ENCODE measurements around the gene MFAP2. TPM values are rescaled to one million over a fixed set of nuclear protein-coding genes. Genes with fewer than 3 reads are reported as not detected.

MFAP2 gene
- total RNA-seq, 1 experiment from 2014 or later: 12.9 TPM

DNA sequence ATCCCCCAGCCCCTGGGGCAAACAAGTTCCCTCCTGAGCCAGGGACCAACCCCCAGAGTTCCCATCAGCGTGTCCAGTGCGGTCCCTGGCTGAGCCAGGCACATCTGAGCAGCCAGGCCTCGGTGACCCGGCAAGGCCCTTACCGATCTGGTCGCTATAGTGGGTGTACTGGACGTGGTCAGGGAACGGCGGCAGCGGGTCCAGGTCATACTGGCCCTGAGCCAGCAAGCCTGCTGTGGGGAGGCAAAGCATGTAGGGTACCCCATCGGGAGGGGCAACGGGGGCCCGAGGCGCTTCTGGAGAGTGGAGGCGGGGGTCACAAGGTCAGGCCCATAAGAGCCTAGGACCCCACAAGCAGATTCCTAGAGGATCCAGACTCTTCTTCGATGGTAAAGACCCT is 3.5 kb downstream of the MFAP2 start:
- H3K9me3 ChIP-seq (ENCODE audit: control insufficient read depth, insufficient read depth, low read depth, low read length): no peaks in the 10 kb centered on the region
- intact Hi-C loops (cut with micrococcal nuclease; ENCODE audit: unreplicated experiment): no loop called here
- no TSS peak for BruUV-seq (replicated peaks)
- TF ChIP-seq REST (IDR thresholded peaks at IDR 0.05; ENCODE audit: insufficient read depth in 1 of 2, low read depth in 2 of 2, low read length in 1 of 2) (no peak), SIN3A (IDR thresholded peaks at IDR 0.05; ENCODE audit: borderline replicate concordance, insufficient read depth, low read depth, low read length) (no peak), POLR2AphosphoS5 (IDR thresholded peaks at IDR 0.05; ENCODE audit: low read depth, low read length) (no peak), TCF7L2 (IDR thresholded peaks at IDR 0.05; ENCODE audit: low read depth, low read length) (no peak), CTCF (IDR thresholded peaks at IDR 0.05) (no peak)
- in situ Hi-C loops (cut with HindIII; ENCODE audit: low pct_unique_long_range_greater_than_20kb, low sequenced_read_pairs): no loop called here
- H3K4me3 ChIP-seq (ENCODE audit: low read depth in 2 of 2, low read length in 2 of 2): no peak overlapping the region
- peaks cover 3% of the 10 kb centered on the region; the same call in 1 of the 2 replicates for H3K36me3 ChIP-seq (ENCODE audit: control insufficient read depth, insufficient read depth, low read length)
- POLR2A ChIA-PET: no interaction called here
- DNase-seq (ENCODE audit: low read depth, low spot score) (no peak), ATAC-seq (no peak)
- H3K27ac ChIP-seq (ENCODE audit: low read length): no peak overlapping the region
- H3K27me3 ChIP-seq (ENCODE audit: control insufficient read depth, insufficient read depth, low read length): no peaks in the 10 kb centered on the region
- 0 out of 2 replicates have a peak, but pooled peaks cover 4% of the 10 kb centered on the region for H3K4me1 ChIP-seq (ENCODE audit: control insufficient read depth, insufficient read depth, low read length)
- CTCF ChIA-PET: no interaction called here

- Histone ChIP-seq H3K27ac (ENCODE audit: low read length) (no peak overlapping the region), H3K36me3 (ENCODE audit: control insufficient read depth, insufficient read depth, low read length) (peaks cover 3% of the 10 kb centered on the region; the same call in 1 of the 2 replicates), H3K27me3 (ENCODE audit: control insufficient read depth, insufficient read depth, low read length) (no peaks in the 10 kb centered on the region), H3K4me3 (ENCODE audit: low read depth in 2 of 2, low read length in 2 of 2) (no peak overlapping the region), H3K4me1 (ENCODE audit: control insufficient read depth, insufficient read depth, low read length) (no peaks in the 10 kb centered on the region), H3K9me3 (ENCODE audit: control insufficient read depth, insufficient read depth, low read depth, low read length) (no peaks in the 10 kb centered on the region)
- no peak for TF ChIP-seq REST (IDR thresholded peaks at IDR 0.05; ENCODE audit: insufficient read depth in 1 of 2, low read depth in 2 of 2, low read length in 1 of 2)
- no peak for TF ChIP-seq POLR2AphosphoS5 (IDR thresholded peaks at IDR 0.05; ENCODE audit: low read depth, low read length)
- TF ChIP-seq CTCF (IDR thresholded peaks at IDR 0.05): no peak
- TF ChIP-seq TCF7L2 (IDR thresholded peaks at IDR 0.05; ENCODE audit: low read depth, low read length): no peak
- no peak for TF ChIP-seq SIN3A (IDR thresholded peaks at IDR 0.05; ENCODE audit: borderline replicate concordance, insufficient read depth, low read depth, low read length)
- no TSS peak for BruUV-seq (replicated peaks)
- DNase-seq (ENCODE audit: low read depth, low spot score) (no peak), ATAC-seq (no peak)
- CTCF ChIA-PET: interaction anchor here (0.6 kb wide), 1 partner anchor 383 kb away, joined by 3 read pairs; no protein-coding TSS in a partner anchor
- intact Hi-C loops (cut with micrococcal nuclease; ENCODE audit: unreplicated experiment): no loop called here
- POLR2A ChIA-PET: no interaction called here
- in situ Hi-C loops (cut with HindIII; ENCODE audit: low pct_unique_long_range_greater_than_20kb, low sequenced_read_pairs): no loop called here
These were observed 4.6 kb downstream of the MFAP2 start for GRCh38 chr1:16975838-16976237.
